Putamen (tissue), 1 donor: ENCODE measurements around the gene ZCCHC9.
A peak's percentile ranks its signal among the peaks of the same experiment; 100 is the strongest.
"Not testable (repeated sequence)": the region's sequence is repeated elsewhere in the genome, so short reads cannot be mapped to it uniquely, and the experiment has no call there.

ENCODE experiments used
- DNase-seq: peaks from one replicate; pipeline ENCODE4 v3.0.0-alpha.2; 2016; ENCODE audit warnings: low spot score

Gene ZCCHC9

DNA sequence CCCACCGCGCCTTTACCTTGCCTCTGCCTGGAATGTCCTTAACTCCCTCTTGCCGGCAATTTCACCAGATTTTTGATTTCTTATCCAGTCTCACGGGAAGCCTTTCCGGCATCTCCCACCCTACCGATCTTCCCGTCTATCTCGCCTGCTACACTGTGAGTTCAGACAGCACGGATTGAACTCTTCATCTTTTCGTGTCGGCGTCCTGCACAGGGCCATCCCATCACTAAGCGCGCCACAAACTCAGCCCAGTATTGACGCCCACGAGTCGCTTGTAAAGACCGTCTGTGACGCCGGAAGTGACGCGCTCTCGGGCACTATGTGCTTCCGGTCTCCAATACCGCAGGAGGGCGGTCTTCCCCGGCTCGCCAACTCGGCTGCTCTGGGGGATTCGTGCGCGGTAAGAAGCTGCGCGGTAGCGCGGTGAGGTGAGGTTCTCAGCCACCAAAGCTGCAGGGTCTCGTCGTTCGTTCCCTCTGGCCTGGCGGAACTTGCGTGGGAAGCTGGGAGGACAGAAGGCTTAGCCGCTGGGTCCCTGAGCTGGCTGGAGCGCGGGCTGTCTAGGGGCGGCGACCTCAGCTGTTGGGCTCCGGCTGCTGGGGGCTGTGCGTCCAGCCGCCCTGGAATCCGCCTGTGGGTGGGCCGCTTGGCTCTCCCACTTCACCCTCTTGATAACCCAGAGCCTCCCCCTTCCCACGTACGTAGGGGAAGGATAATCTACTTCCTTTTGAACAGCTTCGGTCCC, at the start of gene ZCCHC9:
Gene ZCCHC9 (plus strand): TSS at position 317 of the 745 bp plus-strand sequence. CDS start 3,171 bp downstream, outside the sequence.
- DNase-seq, result peak; percentile 92

- DNase-seq, result no peak
Measured at GRCh38 chr5:81251922-81252321, 49.5 kb upstream of the ZCCHC9 start.

DNA sequence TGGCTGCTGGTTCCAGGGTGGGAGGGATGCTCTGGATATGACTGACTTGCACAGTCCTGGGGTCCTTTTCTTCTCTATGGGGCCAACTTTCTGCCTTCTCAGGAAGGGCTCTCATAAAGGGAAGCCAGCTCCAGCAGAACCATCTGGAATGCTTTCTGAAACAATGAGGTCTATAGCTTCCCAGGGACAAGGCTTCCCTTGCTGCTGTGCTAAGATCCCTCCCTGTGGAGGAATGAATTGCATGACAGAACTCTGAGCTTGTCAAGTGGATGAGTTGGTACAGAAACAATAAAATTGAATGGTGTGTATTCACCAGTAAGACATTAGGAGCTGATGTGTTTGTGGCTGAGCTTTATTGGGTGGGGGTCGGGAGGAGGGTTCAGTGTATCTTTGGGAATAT, 48.5 kb upstream of the ZCCHC9 start:
- no peak for DNase-seq

- DNase-seq, result no peak
Measured at GRCh38 chr5:81253875-81254274, 47.5 kb upstream of the ZCCHC9 start.

GRCh38 chr5:81254886-81255559, 46.4 kb upstream of the ZCCHC9 start:
- no peak for DNase-seq

DNA sequence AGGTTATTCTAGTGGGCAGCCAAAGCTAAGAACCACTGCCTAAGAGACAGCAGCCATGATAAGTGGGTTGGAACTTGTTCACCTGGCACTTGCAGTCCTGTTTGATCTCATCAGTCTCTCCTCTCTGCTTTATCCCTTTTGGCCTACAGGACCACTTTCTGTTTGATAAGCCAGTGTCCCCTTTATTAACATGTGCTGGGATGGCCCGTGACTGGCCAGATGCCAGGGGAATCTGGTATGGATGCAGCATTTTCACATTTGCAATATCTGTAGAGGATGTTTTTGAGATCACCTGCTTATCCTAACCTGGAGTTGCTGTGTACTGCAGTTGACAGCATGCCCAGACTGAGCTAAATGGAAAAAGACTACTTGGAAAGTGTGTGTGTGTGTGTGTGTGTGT, 44.6 kb upstream of the ZCCHC9 start:
- DNase-seq, result no peak

GRCh38 chr5:81262796-81263195, 38.6 kb upstream of the ZCCHC9 start:
- DNase-seq, result not testable (repeated sequence)

DNA sequence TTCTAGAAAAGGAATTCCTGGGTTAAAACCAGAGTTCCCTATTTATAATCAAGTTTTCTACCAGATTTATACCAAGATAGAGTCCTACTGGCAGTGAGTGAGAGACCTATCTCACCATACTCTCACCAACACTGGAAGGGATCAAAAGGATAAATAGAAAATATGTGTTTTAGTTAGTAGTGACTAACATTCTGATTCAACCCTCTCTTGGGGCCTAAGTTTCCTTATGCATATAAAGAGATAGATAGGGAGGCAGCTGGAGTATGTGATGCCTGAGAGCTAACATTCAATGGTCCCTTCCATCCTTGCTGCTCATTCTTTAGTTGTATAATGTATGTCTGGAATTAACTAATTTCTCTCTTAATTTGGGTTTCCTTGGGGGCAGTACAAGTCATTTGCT, 36.3 kb upstream of the ZCCHC9 start:
- DNase-seq, result no peak

- no peak for DNase-seq
Measured at GRCh38 chr5:81268521-81269196, 32.7 kb upstream of the ZCCHC9 start.

- no peak for DNase-seq
Measured at GRCh38 chr5:81269751-81270393, 31.5 kb upstream of the ZCCHC9 start.

DNA sequence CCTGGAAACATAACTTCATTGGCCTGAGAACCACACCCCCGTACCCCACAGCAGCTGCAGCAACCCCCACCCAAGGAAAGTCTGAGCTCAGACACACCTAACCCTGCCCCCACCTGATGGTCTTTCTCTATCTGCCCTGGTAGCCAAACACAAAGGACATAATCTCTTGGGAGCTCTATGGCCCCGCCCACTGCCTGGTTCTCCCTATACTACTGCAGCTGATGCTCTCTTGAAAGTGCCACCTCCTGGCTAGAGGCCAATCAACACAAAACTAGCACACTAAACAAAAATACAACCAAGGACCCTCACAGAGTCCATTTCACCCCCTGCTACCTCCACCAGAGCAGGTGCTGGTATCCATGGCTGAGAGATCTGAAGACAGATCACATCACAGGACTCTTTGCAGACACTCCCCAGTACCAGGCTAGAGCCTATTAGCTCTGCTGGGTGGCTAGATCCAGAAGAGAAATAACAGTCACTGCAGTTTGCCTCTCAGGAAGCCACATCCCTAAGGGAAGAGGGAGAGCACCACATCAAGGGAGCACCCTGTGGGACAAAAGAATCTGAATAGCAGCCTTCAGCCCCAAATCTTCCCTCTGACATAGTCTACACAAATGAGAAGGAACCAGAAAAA, 30.9 kb upstream of the ZCCHC9 start:
- not testable (repeated sequence) for DNase-seq

GRCh38 chr5:81283976-81284375, 17.4 kb upstream of the ZCCHC9 start:
- no peak for DNase-seq

GRCh38 chr5:81286059-81286617, 15.2 kb upstream of the ZCCHC9 start:
- no peak for DNase-seq

- no peak for DNase-seq
Measured at GRCh38 chr5:81288021-81288433, 13.4 kb upstream of the ZCCHC9 start.

GRCh38 chr5:81290146-81290545, 11.2 kb upstream of the ZCCHC9 start:
- no peak for DNase-seq

- DNase-seq, result no peak
Measured at GRCh38 chr5:81292130-81292529, 9.3 kb upstream of the ZCCHC9 start.

DNA sequence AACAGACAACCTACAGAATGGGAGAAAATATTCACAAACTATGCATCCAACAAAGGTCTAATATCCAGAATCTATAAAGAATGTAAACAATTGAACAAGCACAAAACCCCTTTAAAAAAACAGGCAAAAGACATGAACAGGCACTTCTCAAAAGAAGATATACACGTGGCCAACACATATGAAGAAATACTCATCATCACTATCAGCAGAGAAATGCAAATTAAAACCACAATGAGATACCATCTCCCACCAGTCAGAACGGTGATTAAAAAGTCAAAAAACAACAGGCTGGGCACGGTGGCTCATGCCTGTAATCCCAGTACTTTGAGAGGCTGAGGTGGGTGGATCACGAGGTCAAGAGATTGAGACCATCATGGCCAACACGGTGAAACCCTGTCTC, 7.4 kb upstream of the ZCCHC9 start:
- DNase-seq, result not testable (repeated sequence)

DNA sequence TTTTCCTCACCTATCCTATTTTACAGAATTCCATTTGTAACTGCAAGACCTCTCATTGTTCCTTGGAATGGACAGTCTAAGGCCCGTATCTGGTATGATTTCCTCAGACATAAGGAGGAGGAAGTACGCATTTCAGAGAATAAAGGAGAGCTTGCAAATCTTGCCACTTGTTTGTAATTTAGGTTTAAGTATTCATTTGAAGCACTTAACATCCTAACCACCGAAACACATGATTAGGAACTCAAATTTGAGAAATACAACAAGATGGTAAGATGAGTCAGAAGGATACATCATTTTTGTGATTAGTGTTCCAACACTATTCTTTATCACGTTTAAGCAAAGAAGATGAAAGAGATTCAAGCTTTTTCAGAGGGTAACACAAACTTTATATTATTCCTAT, 3.9 kb upstream of the ZCCHC9 start:
- no peak for DNase-seq

DNA sequence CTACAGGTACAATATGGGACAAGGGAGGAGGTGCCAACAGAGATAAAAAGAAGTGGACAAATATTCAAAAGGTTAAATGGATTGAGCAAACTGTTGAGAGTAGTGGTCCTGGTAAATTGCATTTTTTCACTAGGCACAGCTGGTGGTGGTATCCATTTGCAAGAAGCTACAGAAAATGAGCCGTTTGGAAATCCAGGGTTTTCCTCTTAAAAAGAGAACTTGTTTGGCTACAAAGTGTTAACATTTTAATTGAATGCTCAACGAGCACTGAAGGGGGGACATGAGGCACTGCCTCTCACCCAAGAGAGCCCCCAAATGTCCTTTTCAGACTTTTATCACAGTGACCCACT, 491 bp upstream of the ZCCHC9 start:
- DNase-seq, result no peak

DNA sequence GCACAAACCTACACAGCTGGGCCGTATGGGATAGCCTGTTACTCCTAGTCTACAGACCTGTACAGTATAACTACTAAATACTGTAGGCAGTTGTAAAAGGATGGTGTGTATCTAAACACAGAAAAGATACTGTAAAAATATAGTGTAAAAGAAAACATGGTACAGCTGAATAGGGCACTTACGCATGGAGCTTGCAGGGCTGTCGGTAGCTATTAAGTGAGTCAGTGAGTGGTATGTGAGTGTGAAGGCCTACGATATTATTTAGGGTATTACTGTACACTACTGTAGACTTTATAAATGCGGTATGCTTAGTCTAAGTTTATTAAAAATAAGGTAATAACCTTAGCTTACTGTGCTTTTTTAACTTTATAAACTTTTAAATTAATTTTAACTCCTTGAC, 1.2 kb downstream of the ZCCHC9 start:
- no peak for DNase-seq

GRCh38 chr5:81303563-81303962, 2.2 kb downstream of the ZCCHC9 start:
- no peak for DNase-seq

DNA sequence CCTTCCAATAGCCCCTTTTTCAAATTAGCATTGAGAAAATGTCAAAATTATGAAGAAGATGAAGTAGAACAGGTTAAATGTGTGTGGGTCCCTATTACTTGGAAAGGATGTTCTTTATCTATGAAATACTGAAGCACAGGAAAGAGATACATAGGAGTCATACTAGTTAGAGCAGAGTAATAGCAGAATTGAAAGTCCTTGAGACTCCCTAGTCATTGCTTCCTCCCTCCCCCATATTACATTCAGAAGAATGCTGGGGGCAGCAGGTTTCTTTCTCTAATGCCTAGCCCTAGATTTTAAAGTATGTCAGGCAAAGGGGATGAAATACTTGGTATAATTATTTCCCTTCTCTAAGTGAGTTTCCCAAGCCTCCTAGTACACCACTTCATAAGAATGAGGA, 4.4 kb downstream of the ZCCHC9 start:
- no peak for DNase-seq
